ENCODE results near the gene ALX4. TPM values are rescaled to one million over a fixed set of nuclear protein-coding genes. Genes with fewer than 3 reads are reported as not detected.

ALX4 gene
- total RNA-seq, 1 donor from 2014 or later = not detected

DNA sequence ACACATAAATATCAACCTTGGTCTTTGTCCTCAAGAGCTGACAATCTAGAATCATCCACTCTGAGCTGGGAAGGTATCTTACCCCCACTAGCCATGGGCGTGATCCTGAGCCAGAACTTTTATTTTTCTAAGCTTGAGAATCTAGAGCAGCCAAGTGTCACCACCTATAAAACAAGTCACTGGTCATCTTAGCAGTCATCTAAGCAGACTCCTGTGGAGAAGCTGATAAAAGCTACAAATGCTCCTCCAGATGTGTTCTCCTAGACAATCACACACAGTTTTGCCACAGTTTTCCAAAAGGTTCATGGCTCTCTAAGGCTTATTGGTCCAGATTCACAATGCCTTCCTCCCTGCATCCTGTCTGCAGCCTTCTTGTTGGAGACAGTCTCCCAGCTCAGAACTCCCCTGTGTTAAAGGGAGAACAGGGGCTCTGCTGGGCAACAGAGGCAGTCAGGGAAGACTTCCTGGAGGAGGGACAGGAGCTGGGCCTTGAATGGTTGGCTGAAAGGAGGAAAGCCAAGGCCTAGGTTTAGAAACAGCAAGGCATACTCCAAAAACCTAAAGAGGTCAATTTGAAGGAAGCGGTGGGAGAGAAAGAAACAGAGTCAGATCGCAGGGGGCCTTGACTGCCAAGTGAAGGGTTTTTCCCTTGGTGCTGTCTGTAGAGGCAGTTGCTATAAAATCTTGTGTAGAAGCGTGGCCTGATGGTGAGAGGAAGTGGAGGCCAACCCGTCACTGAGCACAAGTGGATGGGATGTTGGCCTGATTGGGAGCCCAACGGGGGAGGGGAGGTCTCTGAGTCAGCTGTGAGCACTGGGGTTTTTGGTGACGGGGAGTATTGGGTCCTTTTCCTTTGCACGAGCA lies 42.0 kb downstream of the ALX4 start:
- peaks cover 2% of the 10 kb centered on the region for H3K27me3 Mint-ChIP-seq
- H3K4me1 Mint-ChIP-seq = no peaks in the 10 kb centered on the region
- no peak for ATAC-seq (ENCODE audit: low read depth)
- no peaks in the 10 kb centered on the region for H3K9me3 Mint-ChIP-seq
- H3K4me3 Mint-ChIP-seq = no peak overlapping the region
- ChIA-PET CTCF (interaction anchor here (1.7 kb wide), 1 partner anchor 18 kb away, joined by 4 read pairs; no protein-coding TSS in a partner anchor), POLR2A (no interaction called here)
- TF ChIP-seq CTCF (IDR thresholded peaks at IDR 0.05) = no peak
- intact Hi-C loops (cut with micrococcal nuclease) = no loop called here
- H3K36me3 Mint-ChIP-seq (ENCODE audit: low read depth) = no peaks in the 10 kb centered on the region
- DNase-seq = no peak
- H3K27ac Mint-ChIP-seq = no peak overlapping the region

DNA sequence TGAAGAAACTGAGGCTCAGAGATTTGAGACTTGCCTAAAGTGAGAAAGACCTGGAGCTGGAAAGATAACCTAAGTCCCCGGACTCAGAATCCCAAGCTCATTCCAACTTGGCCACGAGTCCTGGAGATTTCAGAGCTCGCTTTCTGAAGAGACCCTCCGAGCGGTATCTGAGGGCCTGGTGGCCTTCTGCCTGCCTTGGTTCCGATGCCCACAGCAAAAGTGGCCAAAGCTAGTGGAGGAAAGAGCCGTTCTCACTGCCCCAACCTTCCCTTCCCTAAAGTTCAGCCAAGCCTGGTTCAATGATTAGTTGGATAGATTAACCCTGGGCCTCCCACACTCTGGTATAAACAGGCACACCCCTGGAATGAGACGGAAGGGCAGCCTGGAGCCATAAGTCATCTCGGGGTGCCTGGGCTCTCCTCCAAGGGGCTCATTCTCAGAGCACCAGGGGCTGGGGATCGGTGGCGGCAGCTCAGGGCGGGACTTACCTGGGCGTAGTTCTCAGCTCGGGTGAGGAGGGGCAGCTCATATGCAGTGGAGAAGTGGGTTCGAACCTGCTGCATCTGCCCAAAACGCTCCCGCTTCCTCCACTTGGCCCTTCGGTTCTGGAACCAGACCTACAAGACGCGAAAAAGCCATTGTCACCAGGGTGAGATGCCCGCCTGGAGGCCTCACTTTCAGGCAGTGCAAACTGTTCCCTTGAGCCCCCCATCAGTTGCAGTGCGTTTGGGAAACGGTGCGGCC lies 42.8 kb downstream of the ALX4 start:
- no peaks in the 10 kb centered on the region for H3K4me1 Mint-ChIP-seq
- H3K36me3 Mint-ChIP-seq (ENCODE audit: low read depth) = no peaks in the 10 kb centered on the region
- POLR2A ChIA-PET = no interaction called here
- H3K4me3 Mint-ChIP-seq = no peak overlapping the region
- no peak for ATAC-seq (ENCODE audit: low read depth)
- no peak for TF ChIP-seq CTCF (IDR thresholded peaks at IDR 0.05)
- H3K27ac Mint-ChIP-seq = no peak overlapping the region
- no peak for DNase-seq
- CTCF ChIA-PET = interaction anchor here (1.7 kb wide), 1 partner anchor 18 kb away, joined by 4 read pairs; no protein-coding TSS in a partner anchor
- H3K27me3 Mint-ChIP-seq = peaks cover 2% of the 10 kb centered on the region
- H3K9me3 Mint-ChIP-seq = no peaks in the 10 kb centered on the region
- intact Hi-C loops (cut with micrococcal nuclease) = no loop called here

DNA sequence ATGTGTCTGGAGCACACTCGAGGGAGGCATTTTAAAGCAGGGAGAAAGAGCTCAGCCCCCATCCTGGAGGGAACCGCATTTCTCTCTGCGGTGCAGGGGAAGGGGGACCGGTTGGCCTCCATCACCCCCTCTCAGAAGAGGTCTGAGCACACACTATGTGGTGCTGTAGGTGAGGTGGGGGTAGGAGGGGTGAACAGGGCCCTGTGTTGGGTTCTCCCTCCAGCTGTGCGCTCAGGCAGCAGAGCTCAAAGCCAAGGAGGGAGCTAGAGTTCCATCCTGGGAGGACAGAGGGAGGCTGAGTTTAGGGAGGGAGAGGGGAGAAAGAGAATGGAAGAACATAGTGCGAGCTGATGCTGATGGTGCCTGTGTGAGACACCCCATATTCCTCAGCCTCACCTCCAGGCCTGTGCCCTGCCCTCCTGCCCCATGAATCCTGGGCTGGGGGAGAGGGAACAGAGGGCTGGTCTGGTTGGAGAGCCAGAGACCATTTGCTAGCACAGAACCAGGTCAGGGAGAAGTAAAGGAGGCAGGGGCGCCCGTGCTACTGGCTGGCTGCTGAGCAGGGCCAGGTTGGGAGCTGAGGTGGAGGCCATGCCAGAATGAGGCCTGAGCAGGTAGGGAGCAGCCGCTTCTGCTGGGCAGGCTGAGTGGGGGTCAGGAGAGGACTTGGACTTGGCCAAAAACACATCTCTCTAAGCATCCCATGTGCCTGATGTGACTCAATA lies 43.7 kb downstream of the ALX4 start:
- no peak for ATAC-seq (ENCODE audit: low read depth)
- intact Hi-C loops (cut with micrococcal nuclease) = no loop called here
- no peak for TF ChIP-seq CTCF (IDR thresholded peaks at IDR 0.05)
- H3K27me3 Mint-ChIP-seq = peaks cover 2% of the 10 kb centered on the region
- no peak overlapping the region for H3K4me3 Mint-ChIP-seq
- ChIA-PET CTCF (no interaction called here), POLR2A (no interaction called here)
- H3K27ac Mint-ChIP-seq = no peak overlapping the region
- no peaks in the 10 kb centered on the region for H3K36me3 Mint-ChIP-seq (ENCODE audit: low read depth)
- DNase-seq = no peak
- no peaks in the 10 kb centered on the region for H3K9me3 Mint-ChIP-seq
- H3K4me1 Mint-ChIP-seq = no peaks in the 10 kb centered on the region

DNA sequence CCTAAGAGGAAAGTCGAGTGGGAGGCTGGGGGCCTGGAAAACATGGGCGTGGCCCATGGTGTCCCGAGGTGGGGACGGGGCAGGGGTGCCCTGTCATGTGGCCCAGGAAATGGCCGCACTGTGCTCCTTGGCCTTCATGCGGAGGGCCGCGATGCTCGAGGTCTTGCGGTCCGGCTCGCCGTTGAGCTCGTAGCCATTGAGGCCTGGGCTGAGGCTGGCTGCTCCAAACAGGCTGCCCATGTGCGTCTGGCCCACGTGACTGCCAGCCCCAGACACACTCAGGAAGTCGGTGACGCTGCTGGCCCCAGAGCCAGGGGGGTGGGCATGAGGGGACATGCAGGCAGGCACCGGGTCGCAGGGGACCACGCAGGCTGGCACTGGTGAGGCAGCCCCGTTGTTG lies 45.2 kb downstream of the ALX4 start:
- no peak for ATAC-seq (ENCODE audit: low read depth)
- peaks cover 2% of the 10 kb centered on the region for H3K27me3 Mint-ChIP-seq
- DNase-seq = no peak
- ChIA-PET CTCF (no interaction called here), POLR2A (no interaction called here)
- H3K9me3 Mint-ChIP-seq = no peaks in the 10 kb centered on the region
- H3K4me3 Mint-ChIP-seq = no peak overlapping the region
- intact Hi-C loops (cut with micrococcal nuclease) = no loop called here
- no peaks in the 10 kb centered on the region for H3K4me1 Mint-ChIP-seq
- no peak for TF ChIP-seq CTCF (IDR thresholded peaks at IDR 0.05)
- H3K36me3 Mint-ChIP-seq (ENCODE audit: low read depth) = no peaks in the 10 kb centered on the region
- H3K27ac Mint-ChIP-seq = no peak overlapping the region

GRCh38 chr11:44264438-44264749 lies 45.5 kb downstream of the ALX4 start:
- ATAC-seq (ENCODE audit: low read depth) (no peak), DNase-seq (no peak)
- Mint-ChIP-seq H3K27me3 (peaks cover 2% of the 10 kb centered on the region), H3K4me1 (no peaks in the 10 kb centered on the region), H3K4me3 (no peak overlapping the region), H3K27ac (no peak overlapping the region), H3K9me3 (no peaks in the 10 kb centered on the region), H3K36me3 (ENCODE audit: low read depth) (no peaks in the 10 kb centered on the region)
- no peak for TF ChIP-seq CTCF (IDR thresholded peaks at IDR 0.05)
- ChIA-PET CTCF (no interaction called here), POLR2A (no interaction called here)
- intact Hi-C loops (cut with micrococcal nuclease) = no loop called here

Data from activated B cell treated with CpG ODN at 0.5 μM for 24 hours (primary cell).